HG02870 (cell line): ENCODE data around the gene WDR70.
"Not testable (repeated sequence)": the region's sequence is repeated elsewhere in the genome, so short reads cannot be mapped to it uniquely, and the experiment has no call there.

Source experiments
- ATAC-seq: cut with Tn5 transposase; IDR thresholded peaks from one replicate; pipeline ENCODE4 v1.9.1; 2021; ENCODE audit warnings: mild to moderate bottlenecking, moderate library complexity; ENCODE audit not compliant: unreplicated experiment

WDR70 gene

DNA sequence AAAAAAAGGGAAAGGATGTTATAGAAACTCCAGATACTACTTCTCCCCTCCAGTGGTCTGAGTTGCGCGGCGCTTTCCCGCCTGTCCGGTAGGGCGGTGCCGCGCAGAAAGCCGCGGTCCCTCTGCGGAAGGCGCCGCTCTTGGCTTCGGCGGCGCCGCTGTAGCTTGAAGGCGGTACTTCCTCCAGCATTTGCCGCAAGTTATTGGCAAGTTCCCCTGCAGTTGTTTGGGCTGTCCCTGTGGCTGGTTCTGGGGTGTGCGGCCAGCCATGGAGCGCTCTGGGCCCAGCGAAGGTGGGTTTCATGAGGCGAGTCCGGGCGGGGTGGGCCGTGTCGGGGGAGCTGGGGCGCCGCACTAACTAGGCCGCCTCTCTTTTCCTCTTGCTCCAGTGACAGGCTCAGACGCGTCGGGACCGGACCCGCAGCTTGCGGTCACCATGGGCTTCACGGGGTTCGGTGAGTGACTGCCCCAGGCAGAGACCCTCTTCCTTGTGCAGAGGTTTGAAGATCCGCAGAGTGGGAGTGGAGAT, at the start of gene WDR70:
Gene WDR70 (plus strand): TSS at position 219 of the 529 bp plus-strand sequence. CDS start 50 bp downstream, at position 269.
- peak; percentile 99 for ATAC-seq

DNA sequence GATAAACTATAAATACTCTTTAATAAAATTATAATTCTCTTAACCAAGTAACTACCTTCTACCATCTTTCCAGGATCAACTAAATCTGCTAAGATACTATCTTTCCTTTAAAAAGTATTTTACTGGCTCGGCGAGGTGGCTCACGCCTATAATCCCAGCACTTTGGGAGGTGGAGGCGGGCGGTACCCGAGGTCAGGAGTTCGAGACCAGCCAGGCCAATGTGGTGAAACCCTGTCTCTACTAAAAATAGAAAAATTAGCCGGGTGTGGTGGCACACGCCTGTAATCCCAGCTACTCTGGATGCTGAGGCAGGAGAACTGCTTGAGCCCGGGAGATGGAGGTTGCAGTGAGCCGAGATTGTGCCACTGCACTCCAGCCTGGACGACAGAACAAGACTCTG, 44.4 kb upstream of the WDR70 start:
- ATAC-seq = not testable (repeated sequence)

DNA sequence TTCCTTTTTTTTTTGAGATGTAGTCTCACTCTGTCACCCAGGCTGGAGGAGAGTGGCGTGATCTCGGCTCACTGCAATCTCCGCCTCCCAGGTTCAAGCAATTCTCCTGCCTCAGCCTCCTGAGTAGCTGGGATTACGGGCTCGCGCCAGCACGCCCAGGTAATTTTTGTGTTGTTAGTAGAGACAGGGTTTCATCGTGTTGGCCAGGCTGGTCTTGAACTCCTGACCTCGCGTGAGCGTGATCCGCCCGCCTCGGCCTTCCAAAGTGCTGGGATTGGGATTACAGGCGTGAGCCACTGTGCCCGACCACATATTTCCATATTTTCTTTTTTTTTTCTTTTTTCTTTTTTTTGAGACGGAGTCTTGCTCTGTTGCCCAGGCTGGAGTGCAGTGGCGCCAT, 36.4 kb upstream of the WDR70 start:
- ATAC-seq = not testable (repeated sequence)

DNA sequence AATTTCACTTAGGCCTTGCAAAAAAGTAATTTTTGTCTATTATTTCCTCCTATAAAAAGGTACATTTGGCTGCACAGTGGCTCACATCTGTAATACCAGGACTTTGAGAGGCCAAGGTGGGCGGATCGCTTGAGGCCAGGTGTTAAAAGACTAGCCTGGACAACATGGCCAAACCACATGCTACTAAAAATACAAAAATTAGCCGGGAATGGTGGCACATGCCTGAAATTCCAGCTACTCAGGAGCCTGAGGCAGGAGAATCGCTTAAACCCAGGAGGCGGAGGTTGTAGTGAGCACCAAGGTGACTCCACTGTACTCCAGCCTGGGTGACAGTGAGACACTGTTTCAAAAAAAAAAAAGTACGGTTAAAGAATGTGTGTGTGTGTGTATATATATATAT, 24.0 kb upstream of the WDR70 start:
- ATAC-seq = no peak

DNA sequence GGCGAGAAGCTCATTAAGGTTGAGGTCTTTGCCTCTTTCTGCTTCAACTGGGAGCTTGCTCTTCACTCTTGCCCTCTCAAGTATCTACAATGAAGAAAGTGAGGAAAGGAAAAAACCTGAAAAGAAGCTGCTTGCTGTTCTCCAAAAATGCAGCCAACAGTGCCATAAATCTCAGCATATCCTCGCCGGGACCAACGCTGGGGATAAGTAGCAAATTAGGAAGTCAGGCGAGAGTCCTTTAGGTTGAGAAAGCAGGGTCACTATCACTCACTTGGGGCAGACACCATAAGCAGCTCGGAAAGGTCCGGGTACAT, 8.6 kb upstream of the WDR70 start:
- ATAC-seq = peak; percentile 39

DNA sequence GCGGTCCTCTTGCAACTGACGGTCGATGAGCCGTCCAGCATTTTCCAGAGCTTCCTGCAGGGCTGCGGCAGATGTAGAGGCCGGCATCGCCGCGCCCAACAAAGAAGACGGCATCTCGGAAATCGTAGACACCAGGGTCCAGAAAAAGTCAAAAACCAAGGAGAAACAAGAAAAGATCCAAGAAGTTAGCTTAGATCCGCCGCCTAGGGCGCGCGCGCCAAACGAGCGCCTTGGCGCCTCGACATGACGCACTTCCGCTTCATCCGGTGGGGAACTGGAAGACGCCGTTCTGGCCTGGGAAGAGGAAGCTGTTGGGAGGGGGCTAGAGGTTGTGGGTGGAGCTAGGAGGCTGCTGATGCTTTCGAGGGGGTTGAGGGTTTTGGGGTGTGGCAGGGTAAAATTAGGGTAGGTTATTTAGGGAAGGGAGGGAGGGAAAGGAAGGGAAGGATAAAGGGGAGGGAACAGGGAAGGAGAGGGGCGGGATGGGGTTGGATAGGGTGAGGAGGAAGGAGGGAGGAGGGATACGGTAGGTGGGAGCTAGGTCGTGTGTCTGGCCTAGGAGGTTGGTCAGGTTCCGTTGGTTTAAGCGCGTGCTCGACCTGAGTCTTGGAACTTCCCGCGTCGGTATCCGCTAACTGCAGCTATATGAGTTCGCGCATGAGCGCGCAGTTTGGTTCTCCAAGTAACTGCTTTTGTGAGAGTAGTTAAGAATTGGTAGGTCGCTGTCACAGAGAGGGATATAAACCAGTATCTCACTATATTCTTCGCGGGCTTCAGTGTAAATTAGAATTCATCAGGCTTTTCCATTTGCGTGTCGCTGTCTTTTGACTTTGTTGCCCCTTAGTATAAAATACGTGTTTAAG, 8.0 kb upstream of the WDR70 start, which contains the start of gene NUP155:
Gene NUP155 (minus strand): TSS at position 243 of the 863 bp plus-strand sequence. CDS start 129 bp downstream, at position 114.
- peak; percentile 92 for ATAC-seq

DNA sequence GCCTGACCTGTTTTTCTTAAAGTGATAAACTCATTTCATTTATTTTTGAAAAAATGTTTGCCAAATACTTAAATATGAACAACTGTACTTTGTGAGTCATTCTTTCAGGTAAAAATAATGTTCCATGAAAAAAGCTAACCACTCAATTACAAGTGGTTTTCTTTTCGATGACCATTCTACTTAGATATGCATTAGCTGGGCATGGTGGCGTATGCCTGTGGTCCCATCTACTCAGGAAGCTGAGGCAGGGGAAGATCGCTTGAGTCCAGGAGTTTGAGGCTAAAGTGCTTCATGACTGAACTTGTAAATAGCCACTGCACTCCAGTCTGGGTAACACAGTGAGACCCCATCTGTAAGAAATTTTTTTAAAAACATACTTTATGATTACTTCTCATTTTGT, 4.0 kb upstream of the WDR70 start:
- no peak for ATAC-seq

DNA sequence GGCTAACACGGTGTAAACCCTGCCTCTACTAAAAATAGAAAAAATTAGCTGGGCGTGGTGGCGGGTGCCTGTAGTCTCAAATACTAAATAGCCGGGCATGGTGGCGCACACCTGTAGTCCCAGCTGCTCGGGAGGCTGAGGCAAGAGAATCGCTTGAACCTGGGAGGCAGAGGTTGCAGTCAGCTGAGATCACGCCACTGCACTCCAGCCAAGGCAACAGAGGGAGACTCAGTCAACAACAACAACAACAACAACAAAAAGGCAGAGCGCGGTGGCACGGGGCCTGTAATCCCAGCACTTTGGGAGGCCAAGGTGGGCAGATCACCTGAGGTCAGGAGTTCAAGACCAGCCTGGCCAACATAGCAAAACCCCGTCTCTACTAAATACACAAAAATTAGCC, 1.1 kb upstream of the WDR70 start:
- not testable (repeated sequence) for ATAC-seq

DNA sequence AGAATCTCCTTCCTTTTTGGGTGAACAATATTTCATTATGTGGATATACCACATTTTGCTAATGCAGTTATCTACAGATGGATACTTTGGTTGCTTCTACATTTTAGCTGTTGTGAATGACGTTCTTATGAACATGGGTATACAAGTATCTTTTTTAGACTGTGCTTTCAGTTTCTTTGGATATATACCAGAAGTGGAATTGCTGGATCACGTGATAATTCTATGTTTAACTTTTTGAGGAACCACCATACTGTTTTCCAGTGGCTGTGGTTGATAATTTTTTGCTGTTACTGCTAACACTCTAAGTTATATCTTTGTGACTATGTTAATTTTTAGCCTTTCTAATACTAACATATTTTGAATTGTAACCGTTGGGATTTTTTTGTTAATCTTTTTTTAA, 12.5 kb downstream of the WDR70 start:
- no peak for ATAC-seq

DNA sequence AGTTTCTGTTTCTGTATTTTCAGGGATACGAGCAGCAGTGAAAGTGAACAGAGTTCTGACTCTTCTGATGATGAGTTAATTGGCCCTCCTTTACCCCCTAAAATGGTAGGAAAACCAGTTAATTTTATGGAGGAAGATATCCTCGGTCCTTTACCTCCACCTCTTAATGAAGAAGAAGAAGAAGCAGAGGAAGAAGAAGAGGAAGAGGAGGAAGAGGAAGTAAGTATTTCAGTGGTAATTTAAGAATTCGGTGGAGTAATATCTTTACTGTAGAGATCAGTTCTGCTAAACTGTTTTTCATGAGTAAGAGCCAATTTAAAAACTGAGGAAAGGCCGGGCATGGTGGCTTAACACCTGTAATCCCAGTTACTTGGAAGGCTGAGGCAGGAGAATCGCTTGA, 17.2 kb downstream of the WDR70 start:
- ATAC-seq = no peak

DNA sequence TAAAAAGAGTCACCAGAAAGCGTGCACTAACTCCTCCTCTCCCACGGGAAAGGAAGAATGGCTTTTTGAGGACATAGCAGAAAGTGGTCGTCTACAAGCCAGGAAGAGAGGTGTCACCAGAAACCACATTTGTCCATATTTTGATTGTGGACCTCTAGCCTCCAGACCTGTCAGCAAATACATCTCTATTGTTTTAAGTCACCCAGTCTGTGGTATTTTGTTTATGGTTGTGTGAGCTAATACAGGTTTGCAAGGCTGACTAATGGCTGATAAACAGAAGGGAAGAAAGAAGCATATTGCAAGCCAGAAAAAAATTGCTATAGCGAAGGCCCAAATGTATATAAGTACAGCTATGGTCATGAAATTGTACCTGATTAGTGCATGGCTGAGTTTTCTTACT, 21.4 kb downstream of the WDR70 start:
- no peak for ATAC-seq

DNA sequence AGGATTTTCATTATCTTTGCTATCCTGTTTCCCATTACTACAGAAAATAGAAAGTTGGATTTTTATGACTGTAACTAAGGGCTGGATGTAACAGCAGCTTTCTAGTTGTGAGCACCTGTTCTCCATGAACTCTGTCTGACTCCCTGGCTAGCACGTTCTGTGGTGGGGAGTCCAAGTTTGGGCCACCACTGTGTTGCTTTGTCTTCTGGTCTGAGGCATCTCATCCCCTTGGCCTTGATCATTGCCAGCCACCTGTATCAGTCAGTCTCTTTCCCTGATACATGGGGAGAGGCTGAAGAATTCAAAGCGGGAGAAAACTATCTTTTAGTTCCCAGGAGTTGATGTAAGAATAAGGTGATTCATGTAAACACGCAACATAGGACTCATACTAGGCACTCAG, 33.4 kb downstream of the WDR70 start:
- no peak for ATAC-seq

DNA sequence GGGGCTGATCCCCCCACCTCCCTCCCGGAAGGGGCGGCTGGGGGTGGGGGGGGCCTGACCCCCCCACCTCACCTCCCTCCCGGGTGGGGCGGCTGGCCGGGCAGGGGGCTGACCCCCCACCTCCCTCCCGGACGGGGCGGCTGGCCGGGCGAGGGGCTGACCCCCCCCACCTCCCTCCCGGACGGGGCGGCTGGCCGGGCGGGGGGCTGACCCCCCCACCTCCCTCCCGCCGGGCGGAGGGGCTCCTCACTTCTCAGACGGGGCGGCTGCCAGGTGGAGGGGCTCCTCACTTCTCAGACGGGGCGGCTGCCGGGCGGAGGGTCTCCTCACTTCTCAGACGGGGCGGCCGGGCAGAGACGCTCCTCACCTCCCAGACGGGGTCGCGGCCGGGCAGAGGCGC, 36.3 kb downstream of the WDR70 start:
- not testable (repeated sequence) for ATAC-seq

DNA sequence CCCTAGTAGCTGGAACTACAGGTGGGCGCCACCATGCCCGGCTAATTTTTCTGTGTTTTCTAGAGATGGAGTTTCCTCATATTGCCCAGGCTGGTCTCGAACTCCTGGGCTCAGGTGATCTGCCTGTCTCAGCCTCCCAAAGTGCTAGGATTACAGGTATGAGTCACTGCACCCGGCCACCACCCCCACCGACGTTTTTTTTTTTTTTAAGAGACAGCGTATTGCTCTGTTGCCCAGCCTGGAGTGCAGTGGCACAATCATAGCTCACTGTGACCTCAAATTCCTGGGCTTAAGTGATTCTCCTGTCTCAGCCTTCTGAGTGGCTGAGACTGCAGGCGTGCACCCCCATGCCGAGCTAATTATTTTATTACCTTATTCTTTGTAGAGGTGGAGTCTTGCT, 38.2 kb downstream of the WDR70 start:
- no peak for ATAC-seq

DNA sequence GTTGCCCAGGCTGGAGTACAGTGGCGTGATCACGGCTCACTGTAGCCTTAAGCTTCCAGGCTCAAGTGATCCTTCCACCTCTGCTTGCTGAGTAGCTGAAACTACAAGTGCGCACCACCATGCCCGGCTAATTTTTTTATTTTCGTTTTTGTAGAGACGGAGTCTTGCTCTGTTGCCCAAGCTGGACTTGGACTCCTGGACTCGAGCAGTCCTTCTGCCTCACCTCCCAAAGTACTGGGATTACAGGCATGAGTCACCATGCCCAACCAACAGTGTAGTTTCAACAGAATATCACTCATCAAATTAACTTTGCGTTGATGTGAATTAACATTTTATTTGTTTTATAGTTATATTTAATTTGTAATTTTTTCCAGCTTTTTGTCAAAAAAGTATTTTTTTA, 45.3 kb downstream of the WDR70 start:
- ATAC-seq = no peak

DNA sequence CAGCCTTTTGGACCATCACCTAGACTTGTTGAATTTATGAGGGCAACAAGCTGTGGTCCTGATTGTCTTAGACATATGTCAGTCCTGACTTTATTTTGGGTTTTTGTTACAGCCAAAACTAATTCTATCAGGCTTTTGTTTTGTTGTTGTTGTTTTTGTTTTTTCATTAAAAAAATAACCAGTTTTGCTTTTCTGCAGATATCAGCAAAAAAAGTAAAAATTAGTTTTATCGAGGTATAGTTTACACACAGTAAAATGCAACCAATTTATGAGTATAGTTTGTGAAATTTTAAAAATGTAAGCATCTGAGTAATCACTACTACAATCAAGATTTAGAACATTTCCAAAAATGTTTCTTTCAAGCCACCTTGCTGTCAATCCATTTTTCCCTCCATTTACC, 48.9 kb downstream of the WDR70 start:
- ATAC-seq = no peak

DNA sequence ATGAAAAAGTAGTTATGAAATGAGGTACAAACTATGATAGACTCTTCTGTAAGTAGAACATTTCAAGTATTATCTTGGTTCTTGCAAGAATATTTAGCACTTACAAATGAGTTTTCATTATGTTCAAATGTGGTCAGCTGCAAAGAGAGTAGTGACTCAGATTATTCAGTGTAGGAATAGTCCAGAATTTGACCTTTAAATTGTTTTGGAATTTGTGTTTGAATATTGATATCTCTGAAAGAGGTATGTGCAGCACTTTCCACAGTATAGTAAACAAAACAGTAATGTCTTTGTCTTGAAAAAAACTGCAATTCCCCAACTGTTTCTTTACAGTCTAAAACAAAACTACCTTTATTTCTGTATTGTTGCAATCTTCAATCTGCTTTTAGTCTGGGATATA, 56.1 kb downstream of the WDR70 start:
- ATAC-seq = no peak

DNA sequence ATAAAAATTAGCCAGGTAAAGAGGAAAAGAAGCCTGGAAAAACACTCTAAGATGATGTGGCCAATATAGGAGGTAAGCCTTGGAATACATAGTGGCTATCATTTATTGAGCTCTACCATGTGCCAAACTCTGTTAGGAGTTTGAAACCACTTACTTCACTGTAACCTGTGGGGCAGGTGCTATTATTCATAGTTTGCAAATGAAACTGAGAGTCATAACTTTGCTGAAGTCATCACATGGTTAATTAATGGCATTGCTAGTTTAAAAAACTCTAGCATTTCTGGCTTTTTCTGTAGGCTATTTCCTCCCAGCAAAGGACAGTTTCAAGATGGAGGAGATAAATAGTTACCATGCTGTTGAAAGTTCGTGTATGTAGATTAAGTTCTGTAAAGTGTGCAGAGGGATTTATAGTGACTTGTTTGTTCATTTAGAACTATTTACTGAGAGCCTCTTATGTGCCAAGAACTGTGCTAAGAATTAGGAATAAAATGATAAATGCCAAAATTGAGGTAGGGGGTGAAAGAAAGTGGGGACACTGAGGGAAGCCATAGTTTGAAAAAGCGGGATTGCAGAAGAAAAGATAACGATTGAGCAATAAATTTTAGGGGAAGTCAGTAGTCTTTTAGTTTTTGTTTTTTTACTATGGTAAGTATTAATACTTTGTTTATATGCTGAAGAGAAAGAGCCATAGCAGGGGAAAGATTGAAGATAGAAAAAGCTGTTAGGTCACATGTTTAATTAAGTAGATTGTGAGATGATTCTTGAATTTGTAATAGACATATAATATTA, 57.2 kb downstream of the WDR70 start:
- ATAC-seq = peak; percentile 48

DNA sequence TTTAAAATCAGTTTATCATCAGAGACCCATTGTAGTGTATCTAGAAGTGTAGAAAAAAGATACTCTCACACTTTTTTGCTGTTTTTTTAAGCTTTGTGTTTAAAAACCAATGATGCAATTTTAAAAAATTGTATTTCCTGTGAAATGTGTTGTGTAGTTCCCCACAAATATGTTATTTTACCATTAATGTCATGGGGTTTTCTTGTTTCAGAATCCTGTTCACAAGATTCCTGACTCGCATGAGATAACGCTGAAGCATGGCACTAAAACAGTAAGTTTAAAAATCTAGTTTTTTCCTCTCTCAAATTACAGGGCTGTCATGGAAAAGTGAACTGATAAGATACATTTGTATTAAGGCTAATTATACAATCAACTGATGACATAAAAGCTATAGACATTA, 58.6 kb downstream of the WDR70 start:
- ATAC-seq = no peak

DNA sequence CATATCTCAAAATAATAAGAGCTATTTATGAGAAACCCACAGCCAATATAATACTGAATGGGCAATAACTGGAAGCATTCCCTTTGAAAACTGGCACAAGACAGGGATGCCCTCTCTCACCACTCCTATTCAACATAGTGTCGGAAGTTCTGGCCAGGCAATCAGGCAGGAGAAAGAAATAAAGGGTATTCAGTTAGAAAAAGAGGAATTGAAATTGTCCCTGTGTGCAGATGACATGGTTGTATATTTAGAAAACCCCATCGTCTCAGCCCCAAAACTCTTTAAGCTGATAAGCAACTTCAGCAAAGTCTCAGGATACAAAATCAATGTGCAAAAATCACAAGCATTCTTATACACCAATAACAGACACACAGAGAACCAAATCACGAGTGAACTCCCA, 66.7 kb downstream of the WDR70 start:
- ATAC-seq = not testable (repeated sequence)

DNA sequence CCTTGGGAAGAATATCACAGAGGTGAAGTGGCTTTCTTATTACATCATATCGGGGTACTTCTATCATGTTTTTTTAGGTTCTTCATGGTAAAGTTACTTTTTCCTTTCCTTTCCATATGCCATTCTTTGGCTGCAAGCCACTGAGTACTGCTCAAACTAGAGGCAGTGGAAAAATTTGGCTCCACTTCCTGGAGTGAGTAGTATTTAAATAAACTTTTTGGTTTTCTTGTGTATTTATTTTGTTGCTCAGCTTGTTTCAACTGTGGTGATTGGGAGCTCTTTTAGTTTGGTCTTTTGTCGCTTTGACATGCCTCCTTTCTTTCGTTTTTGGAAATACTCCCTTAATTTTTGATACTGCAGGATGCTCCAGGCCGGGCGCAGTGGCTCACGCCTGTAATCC, 69.8 kb downstream of the WDR70 start:
- no peak for ATAC-seq

DNA sequence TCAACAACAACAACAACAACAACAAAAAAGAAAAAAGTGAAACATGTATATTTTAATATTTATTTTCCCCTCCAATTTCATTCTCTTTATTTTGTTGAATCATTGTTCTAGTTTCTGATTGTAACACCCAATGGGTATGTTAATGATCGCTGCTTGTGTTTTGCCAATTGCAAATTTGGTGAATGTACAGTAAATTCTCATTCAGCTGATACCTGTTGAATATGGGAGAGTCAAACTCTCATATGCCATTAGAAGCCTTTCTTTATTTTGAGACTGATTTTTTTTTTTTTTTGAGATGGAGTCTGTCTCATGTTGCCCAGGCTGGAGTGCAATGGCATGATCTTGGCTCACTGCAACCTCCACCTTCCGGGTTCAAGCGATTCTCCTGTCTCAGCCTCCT, 72.9 kb downstream of the WDR70 start:
- ATAC-seq = not testable (repeated sequence)
